CD4-positive, alpha-beta T cell treated with Interleukin-2 at 100 ng/mL for 4 hours (primary cell): ENCODE data around the gene BBS9.
"Not testable (repeated sequence)": the region's sequence is repeated elsewhere in the genome, so short reads cannot be mapped to it uniquely, and the experiment has no call there.

ENCODE experiments used
- DNase-seq: peaks from one replicate; pipeline ENCODE4 v3.0.0-alpha.2; 2020; ENCODE audit warnings: low spot score

The BBS9 gene

GRCh38 chr7:33196221-33196620 lies 66.9 kb downstream of the BBS9 start:
- no peak for DNase-seq

- no peak for DNase-seq
Measured at GRCh38 chr7:33200282-33200681, 70.9 kb downstream of the BBS9 start.

GRCh38 chr7:33201821-33202220 lies 72.5 kb downstream of the BBS9 start:
- DNase-seq: no peak

DNA sequence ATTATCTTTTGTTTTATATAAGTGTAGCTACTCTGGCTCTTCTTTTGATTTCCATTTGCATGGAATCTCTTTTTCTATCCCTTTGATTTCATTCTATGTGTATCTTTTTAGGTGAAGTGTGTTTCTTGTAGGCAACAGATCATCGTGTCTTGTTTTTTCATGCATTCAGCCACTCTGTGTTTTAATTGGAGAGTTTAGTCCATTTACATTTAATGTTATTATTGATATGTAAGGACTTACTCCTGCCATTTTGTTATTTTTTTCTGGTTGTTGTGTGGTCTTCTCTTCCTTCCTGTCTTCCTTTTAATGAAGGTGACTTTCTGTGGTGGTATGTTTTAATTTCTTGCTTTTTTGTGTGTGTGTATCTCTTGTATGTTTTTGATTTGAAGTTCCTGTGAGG lies 81.6 kb downstream of the BBS9 start:
- no peak for DNase-seq

GRCh38 chr7:33212144-33212543 lies 82.8 kb downstream of the BBS9 start:
- no peak for DNase-seq

- DNase-seq: no peak
Measured at GRCh38 chr7:33215992-33216391, 86.6 kb downstream of the BBS9 start.

GRCh38 chr7:33217595-33217994 lies 88.2 kb downstream of the BBS9 start:
- DNase-seq: no peak

DNA sequence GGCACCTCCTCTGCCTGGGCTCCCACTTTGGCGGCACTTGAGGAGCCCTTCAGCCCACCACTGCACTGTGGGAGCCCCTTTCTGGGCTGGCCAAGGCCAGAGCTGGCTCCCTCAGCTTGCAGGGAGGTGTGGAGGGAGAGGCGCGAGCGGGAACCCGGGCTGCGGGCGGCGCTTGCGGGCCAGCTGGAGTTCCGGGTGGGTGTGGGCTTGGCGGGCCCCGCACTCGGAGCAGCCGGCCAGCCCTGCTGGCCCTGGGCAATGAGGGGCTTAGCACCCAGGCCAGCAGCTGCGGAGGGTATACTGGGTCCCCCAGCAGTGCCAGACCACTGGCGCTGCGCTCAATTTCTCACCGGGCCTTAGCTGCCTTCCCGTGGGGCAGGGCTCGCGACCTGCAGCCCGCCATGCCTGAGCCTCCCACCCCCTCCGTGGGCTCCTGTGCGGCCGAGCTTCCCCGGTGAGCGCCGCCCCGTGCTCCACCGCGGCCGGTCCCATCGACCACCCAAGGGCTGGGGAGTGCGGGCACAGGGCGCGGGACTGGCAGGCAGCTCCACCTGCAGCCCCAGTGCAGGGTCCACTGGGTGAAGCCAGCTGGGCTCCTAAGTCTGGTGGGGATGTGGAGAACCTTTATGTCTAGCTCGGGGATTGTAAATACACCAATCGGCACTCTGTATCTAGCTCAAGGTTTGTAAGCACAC lies 89.6 kb downstream of the BBS9 start:
- DNase-seq: not testable (repeated sequence)

DNA sequence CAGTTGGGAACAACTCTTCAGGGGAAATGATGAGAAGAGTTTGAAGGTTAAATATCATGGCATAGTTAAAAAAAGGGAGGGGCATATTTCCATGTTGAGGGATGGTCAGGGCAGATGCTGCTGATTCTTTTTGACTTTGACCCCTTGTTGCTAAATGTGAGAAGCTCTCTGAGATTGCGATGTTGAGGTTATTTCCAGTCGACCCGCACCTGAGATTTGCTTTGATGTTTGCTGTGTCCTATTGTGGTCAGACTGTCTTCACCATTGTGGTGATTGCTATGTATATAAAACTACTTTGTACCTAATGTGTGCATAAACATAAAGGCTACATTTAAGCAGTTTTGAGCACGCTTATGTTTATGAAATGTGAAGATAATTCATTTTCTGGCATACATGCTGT lies 90.9 kb downstream of the BBS9 start:
- no peak for DNase-seq

DNA sequence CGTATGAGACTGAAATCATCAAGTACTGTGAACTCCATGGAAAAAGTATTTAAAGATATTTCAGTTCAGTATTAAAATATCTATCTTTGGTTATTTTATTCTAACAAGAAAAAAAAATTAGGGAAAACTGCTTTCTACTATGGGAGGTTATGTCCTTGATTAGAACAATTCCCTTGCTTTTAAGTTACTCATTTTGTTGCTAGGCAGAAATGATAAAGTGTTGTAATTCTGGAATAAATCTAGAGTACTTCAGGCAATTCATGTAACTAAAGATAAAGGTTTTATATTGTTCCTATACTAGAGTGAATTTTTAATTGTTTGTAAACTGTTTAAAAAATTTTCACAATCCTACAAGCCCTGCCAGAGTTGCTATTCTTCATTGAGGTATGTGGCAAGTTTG lies 92.0 kb downstream of the BBS9 start:
- DNase-seq: no peak

- no peak for DNase-seq
Measured at GRCh38 chr7:33232632-33233145, 103.3 kb downstream of the BBS9 start.

DNA sequence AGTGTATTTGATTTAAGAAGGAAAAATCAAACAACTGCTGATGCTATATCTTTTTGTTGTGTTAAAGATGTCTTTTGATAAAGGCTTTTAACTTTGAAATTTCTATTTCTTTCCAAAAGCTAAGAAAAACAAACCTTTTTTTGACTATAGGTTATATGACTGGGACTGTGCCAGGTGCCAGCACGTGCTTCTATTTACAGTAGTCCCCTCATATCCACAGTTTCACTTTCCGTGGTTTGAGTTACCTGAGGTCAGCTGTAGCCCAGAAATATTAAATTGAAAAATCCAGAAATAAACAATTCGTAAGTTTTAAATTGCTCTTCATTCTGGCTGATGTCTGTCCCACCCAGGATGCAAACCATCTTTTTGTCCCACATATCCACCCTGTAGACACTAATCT lies 104.3 kb downstream of the BBS9 start:
- DNase-seq: no peak

GRCh38 chr7:33237036-33237435 lies 107.7 kb downstream of the BBS9 start:
- DNase-seq: no peak

DNA sequence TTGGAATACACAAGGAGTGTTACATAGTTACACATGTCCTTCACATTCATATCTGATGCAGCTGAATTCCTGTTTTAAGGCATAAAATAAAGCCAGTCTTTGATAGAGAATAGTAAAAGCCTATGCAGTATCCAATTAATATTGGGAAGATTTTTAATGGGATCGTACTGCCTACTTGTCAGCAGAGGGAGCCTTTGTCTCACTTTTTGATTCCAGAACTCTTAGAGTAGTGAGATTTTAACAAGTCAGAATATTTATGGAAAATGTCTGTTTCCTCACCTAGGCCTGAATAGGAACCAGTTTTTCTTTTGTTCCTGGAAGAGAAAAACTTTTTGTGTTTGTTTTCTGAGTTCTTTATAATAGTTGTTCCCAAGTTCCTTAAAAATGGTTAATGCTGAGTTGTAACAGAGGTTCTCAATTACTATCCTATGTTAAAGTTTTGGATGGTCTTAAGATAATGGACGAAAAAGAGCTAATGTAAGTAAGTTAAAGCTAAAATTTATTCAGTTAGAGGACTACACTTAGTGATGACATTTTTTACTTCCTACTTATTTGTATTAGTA lies 114.0 kb downstream of the BBS9 start:
- DNase-seq: no peak

GRCh38 chr7:33248671-33249070 lies 119.3 kb downstream of the BBS9 start:
- DNase-seq: no peak

DNA sequence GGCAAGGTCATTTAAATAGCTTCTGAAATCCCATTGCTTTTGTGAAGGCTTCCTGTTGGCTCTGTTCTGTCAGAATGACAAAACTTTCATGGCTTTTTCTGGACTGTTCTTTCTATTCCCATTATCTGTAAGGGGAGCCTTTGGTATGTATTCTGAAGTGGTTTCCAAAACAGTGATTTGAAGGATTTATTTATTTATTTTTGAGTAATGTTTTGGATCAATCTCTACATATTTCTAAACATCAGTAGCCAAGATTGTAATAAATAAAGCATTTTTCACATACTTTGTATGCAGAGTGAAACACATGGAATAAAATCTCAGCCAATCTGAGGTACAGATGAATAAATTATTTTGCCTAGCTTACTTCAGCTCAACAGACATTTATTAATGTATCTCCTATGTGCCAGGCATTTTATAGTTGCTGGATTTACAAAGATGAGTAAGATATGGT lies 121.1 kb downstream of the BBS9 start:
- DNase-seq: no peak

DNA sequence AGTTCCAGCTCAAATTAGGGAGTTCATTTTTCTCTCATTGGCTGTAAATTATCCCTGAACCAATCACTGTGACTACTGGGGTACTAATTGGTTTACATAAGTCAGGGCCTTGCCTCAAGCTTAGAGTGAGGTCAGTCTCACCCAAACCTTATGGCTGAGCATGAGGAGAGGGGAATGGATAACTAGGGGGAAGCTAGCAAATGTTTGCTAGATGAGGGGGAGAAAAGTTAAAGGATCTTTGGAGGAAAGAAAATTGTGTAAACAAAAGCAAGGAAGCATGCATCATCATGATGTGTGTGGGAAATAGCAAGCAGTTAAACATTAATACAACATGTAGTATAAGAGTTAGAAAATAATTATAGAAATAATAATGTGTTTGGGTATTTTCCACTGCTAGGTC lies 121.9 kb downstream of the BBS9 start:
- no peak for DNase-seq

DNA sequence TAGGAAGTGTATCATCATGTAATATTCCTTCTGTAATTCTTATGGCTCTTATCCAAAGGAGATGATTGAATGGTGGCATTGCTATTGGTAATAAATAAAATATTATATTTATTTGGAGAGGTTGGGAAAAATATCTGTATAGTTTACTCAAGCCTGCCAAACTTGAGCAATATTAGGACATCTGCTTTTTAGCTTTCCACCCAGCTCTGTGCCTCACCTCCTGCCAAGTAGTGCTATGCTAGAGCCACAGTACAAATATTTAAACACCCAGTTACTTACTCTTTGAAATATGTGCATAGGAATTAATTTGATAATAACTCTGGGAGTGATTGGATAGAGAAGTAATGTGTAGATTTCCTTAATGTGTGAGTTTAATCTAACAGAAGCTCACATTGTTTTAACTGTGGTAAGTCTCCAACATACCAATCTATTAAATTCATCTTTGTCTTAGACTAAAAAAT lies 129.2 kb downstream of the BBS9 start:
- no peak for DNase-seq

DNA sequence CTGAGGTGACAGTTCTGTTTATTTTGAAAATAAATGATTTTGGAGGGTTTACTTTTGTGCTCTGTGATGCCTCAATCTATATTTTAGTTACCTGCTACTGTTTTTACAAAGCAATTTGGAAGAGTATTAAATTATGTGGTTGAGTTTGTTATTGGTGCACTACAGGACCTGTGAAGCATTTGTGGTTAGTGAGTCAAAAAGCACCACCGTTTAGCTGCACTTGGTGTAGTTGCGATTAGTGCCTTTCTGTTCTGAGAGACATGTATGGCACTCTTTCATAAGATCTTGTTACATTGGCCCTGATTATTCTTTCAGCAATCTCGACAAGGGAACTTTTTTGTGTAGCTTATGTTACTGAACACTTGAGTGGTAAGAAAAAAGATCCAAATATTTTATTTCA lies 132.2 kb downstream of the BBS9 start:
- DNase-seq: no peak

GRCh38 chr7:33262476-33262875 lies 133.1 kb downstream of the BBS9 start:
- no peak for DNase-seq

GRCh38 chr7:33271839-33272371 lies 142.5 kb downstream of the BBS9 start:
- not testable (repeated sequence) for DNase-seq

- DNase-seq: no peak
Measured at GRCh38 chr7:33273356-33273755, 144.0 kb downstream of the BBS9 start.

DNA sequence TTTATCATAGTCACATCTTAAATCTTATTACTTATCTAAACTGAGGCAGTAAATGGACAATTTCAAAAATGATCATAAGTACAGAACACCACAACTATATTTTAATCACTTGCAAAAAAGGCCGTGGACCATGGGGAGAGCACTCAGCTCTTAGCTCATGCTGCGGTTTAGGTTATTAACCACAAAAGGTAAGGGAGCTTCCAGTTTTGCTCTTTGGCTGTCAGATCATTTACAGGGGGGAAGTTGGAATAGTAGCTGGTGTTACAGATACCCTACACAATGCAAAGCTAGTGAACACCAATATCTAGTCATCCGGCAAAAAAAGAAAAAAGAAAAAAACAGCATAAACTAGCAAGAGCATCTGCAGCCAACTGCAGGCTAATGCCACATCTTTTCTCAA lies 147.0 kb downstream of the BBS9 start:
- no peak for DNase-seq

- DNase-seq: no peak
Measured at GRCh38 chr7:33276729-33277128, 147.4 kb downstream of the BBS9 start.
